NOMO-1 treated with DMSO at 0.1 percent for 48 hours (cell line): ENCODE data around the gene TMEM92.
A peak's percentile ranks its signal among the peaks of the same experiment; 100 is the strongest.

Source experiments
- DNase-seq: peaks from one replicate; lab custom pipeline; 2025; ENCODE audit not compliant: unreplicated experiment; lab: John Stamatoyannopoulos, UW

The TMEM92 gene

GRCh38 chr17:50274142-50274896, at the start of gene TMEM92:
Gene TMEM92, plus strand, starts transcription at chr17:50274466. Its CDS starts 36 bp downstream, at chr17:50274502.
- DNase-seq: peak; percentile 9

GRCh38 chr17:50225701-50226240, 48.5 kb upstream of the TMEM92 start:
- no peak for DNase-seq

GRCh38 chr17:50234581-50234980, 39.7 kb upstream of the TMEM92 start:
- DNase-seq: no peak

GRCh38 chr17:50237901-50238300, 36.4 kb upstream of the TMEM92 start:
- no peak for DNase-seq

- peak; percentile 3 for DNase-seq
These were observed 35.5 kb upstream of the TMEM92 start for GRCh38 chr17:50238601-50239280.

- peak; percentile 24 for DNase-seq
These were observed 34.3 kb upstream of the TMEM92 start for GRCh38 chr17:50239937-50240336.

- no peak for DNase-seq
These were observed 33.4 kb upstream of the TMEM92 start for GRCh38 chr17:50240851-50241250.

- no peak for DNase-seq
These were observed 32.8 kb upstream of the TMEM92 start for GRCh38 chr17:50241431-50241830.

GRCh38 chr17:50244771-50245170, 29.5 kb upstream of the TMEM92 start:
- no peak for DNase-seq

GRCh38 chr17:50248255-50248654, 26.0 kb upstream of the TMEM92 start:
- no peak for DNase-seq

GRCh38 chr17:50252781-50253180, 21.5 kb upstream of the TMEM92 start:
- DNase-seq: peak; percentile 10

GRCh38 chr17:50255766-50256635, 18.3 kb upstream of the TMEM92 start:
- DNase-seq: no peak

- no peak for DNase-seq
These were observed 17.2 kb upstream of the TMEM92 start for GRCh38 chr17:50256826-50257618.

- no peak for DNase-seq
These were observed 16.5 kb upstream of the TMEM92 start for GRCh38 chr17:50257676-50258224.

GRCh38 chr17:50258647-50259476, 15.4 kb upstream of the TMEM92 start:
- no peak for DNase-seq

- no peak for DNase-seq
These were observed 14.6 kb upstream of the TMEM92 start for GRCh38 chr17:50259477-50260324.

- no peak for DNase-seq
These were observed 13.8 kb upstream of the TMEM92 start for GRCh38 chr17:50260501-50260911.
